ENCODE results near the gene LDHD. TPM values are rescaled to one million over a fixed set of nuclear protein-coding genes. Genes with fewer than 3 reads are reported as not detected.
A peak's percentile ranks its signal among the peaks of the same experiment; 100 is the strongest.

The LDHD gene
- total and polyA plus RNA-seq, 2 of the 13 experiments (the other 11 are each of a cell fraction or from before 2014, with no cell fraction given): 9.1 to 9.8 TPM

DNA sequence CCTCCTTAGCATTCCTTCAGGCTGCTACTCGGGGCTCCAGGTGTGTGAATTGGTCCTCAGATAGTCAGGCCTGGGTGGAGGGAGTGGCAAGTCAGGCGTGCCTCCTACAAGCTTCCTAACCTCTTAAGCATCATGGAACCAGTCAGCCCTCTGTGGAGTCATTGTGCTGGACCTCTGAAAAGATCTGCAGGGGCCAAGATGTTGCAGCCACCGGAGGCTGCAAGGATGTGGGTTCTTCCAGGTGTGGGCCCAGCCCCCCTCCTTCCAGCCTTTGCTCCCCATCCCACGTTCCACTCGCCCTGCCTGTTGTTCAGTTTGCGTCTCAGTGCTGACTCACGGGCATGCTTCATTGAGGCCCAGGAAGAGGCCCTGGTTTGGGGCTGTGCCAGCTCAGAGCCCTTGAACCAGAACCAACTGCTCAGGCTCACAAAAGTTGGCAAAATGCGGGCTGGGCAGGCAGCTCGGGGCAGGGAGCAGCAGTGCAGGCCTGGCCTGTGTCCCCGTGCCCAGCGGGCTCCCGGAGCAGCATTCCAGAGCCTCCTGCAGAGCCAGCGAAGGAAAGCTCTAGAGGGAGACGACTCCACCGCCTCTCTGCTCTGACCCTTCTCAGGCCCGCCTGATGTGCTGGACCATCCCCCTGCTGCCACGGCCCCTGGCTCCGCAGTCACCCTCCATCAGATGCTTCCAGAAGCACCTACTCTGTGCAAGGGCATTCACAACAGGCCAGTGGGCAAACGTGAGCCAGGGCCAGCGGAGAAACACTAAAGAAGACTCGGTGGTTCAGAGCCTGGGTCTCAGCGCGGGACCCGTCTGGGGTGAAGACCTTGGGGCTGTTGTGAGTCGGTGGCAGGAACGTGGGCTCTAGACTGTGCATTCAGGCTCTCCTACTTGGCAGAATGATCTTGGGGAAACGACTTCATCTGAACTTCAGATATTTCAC lies 7.5 kb downstream of the LDHD start:
- H3K4me2 ChIP-seq (ENCODE audit: low read depth, low read length): no peak overlapping the region
- H3K4me1 ChIP-seq (ENCODE audit: insufficient read depth, low read length): peaks cover 41% of the 10 kb centered on the region
- no peaks in the 10 kb centered on the region for H3K27me3 ChIP-seq (ENCODE audit: control insufficient read depth in 1 of 2, insufficient read depth in 2 of 2, low read length in 2 of 2)
- ChIA-PET POLR2A (interaction anchor here (1.3 to 3.9 kb wide), 2 partner anchors 10 to 117 kb away, joined by 4 to 27 read pairs; no protein-coding TSS in a partner anchor), CTCF (ENCODE audit: low intra/inter-chr PET ratio, low total read pairs) (no interaction called here)
- H2AFZ ChIP-seq (ENCODE audit: low read length): no peak overlapping the region
- ATAC-seq (no peak), FAIRE-seq (no peak), DNase-seq (ENCODE audit: low spot score) (no peak)
- in situ Hi-C loops (cut with HindIII; ENCODE audit: extremely low pct_ligation_motif_present, low pct_unique_long_range_greater_than_20kb): loop anchor here (10.0 kb wide), 1 partner anchor 114 kb away; the partner anchor contains the start of gene ZNRF1
- H3K36me3 ChIP-seq (replicated peaks in 1 of 2; ENCODE audit: control insufficient read depth in 1 of 2, insufficient read depth in 2 of 2, low read length in 2 of 2): peaks cover 24 to 39% of the 10 kb centered on the region in 2 experiments
- peaks cover 3% of the 10 kb centered on the region; the same call in 1 of the 2 replicates for H4K20me1 ChIP-seq (ENCODE audit: insufficient read depth, low read length)
- H3K27ac ChIP-seq (ENCODE audit: extremely low read length, insufficient read depth, low read length): no peak overlapping the region
- BruUV-seq (replicated peaks): no TSS peak
- H3K9ac ChIP-seq (ENCODE audit: insufficient read depth, low read depth, low read length): no peak overlapping the region
- H3K9me3 ChIP-seq (ENCODE audit: low read length): no peaks in the 10 kb centered on the region
- peaks cover 1% of the 10 kb centered on the region for H3K79me2 ChIP-seq (ENCODE audit: insufficient read depth, low read length)
- WGBS (ENCODE audit: low lambda C conversion rate): 89% methylated on average over 23 of the region's 27 CpGs
- intact Hi-C loops (cut with micrococcal nuclease; ENCODE audit: unreplicated experiment): no loop called here
- no peak overlapping the region for H3K4me3 ChIP-seq (replicated peaks in 1 of 3; ENCODE audit: insufficient read depth in 1 of 3, low read depth in 2 of 3, low read length in 3 of 3)
- TF ChIP-seq ZNF143 (CRISPR knock-in tag; IDR thresholded peaks at IDR 0.05) (no peak), ZNF432 (CRISPR knock-in tag; IDR thresholded peaks at IDR 0.05; ENCODE audit: borderline replicate concordance) (no peak), BORCS8-MEF2B (CRISPR knock-in tag; IDR thresholded peaks at IDR 0.05) (0 out of 2 replicates have a peak, but pooled peaks have one; percentile 57), RBM22 (optimal IDR thresholded peaks at IDR 0.05; ENCODE audit: low read length) (peak; percentile 4), KDM2A (CRISPR knock-in tag; IDR thresholded peaks at IDR 0.05; ENCODE audit: borderline replicate concordance, low read depth) (peak; percentile 13; the same call in 1 of the 2 replicates), HNRNPL (IDR thresholded peaks at IDR 0.05; ENCODE audit: low read depth, low read length) (0 out of 2 replicates have a peak, but pooled peaks have one; percentile 44), AGO2 (optimal IDR thresholded peaks at IDR 0.05; ENCODE audit: low read depth, low read length) (peak; percentile 84)
- TF ChIP-seq, protein P1, sequence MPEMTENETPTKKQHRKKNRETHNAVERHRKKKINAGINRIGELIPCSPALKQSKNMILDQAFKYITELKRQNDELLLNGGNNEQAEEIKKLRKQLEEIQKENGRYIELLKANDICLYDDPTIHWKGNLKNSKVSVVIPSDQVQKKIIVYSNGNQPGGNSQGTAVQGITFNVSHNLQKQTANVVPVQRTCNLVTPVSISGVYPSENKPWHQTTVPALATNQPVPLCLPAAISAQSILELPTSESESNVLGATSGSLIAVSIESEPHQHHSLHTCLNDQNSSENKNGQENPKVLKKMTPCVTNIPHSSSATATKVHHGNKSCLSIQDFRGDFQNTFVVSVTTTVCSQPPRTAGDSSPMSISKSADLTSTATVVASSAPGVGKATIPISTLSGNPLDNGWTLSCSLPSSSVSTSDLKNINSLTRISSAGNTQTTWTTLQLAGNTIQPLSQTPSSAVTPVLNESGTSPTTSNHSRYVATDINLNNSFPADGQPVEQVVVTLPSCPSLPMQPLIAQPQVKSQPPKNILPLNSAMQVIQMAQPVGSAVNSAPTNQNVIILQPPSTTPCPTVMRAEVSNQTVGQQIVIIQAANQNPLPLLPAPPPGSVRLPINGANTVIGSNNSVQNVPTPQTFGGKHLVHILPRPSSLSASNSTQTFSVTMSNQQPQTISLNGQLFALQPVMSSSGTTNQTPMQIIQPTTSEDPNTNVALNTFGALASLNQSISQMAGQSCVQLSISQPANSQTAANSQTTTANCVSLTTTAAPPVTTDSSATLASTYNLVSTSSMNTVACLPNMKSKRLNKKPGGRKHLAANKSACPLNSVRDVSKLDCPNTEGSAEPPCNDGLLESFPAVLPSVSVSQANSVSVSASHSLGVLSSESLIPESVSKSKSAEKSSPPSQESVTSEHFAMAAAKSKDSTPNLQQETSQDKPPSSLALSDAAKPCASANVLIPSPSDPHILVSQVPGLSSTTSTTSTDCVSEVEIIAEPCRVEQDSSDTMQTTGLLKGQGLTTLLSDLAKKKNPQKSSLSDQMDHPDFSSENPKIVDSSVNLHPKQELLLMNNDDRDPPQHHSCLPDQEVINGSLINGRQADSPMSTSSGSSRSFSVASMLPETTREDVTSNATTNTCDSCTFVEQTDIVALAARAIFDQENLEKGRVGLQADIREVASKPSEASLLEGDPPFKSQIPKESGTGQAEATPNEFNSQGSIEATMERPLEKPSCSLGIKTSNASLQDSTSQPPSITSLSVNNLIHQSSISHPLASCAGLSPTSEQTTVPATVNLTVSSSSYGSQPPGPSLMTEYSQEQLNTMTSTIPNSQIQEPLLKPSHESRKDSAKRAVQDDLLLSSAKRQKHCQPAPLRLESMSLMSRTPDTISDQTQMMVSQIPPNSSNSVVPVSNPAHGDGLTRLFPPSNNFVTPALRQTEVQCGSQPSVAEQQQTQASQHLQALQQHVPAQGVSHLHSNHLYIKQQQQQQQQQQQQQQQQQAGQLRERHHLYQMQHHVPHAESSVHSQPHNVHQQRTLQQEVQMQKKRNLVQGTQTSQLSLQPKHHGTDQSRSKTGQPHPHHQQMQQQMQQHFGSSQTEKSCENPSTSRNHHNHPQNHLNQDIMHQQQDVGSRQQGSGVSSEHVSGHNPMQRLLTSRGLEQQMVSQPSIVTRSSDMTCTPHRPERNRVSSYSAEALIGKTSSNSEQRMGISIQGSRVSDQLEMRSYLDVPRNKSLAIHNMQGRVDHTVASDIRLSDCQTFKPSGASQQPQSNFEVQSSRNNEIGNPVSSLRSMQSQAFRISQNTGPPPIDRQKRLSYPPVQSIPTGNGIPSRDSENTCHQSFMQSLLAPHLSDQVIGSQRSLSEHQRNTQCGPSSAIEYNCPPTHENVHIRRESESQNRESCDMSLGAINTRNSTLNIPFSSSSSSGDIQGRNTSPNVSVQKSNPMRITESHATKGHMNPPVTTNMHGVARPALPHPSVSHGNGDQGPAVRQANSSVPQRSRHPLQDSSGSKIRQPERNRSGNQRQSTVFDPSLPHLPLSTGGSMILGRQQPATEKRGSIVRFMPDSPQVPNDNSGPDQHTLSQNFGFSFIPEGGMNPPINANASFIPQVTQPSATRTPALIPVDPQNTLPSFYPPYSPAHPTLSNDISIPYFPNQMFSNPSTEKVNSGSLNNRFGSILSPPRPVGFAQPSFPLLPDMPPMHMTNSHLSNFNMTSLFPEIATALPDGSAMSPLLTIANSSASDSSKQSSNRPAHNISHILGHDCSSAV (CRISPR knock-in tag; IDR thresholded peaks at IDR 0.05; ENCODE audit: borderline replicate concordance): no peak
- TF ChIP-seq, protein P2, sequence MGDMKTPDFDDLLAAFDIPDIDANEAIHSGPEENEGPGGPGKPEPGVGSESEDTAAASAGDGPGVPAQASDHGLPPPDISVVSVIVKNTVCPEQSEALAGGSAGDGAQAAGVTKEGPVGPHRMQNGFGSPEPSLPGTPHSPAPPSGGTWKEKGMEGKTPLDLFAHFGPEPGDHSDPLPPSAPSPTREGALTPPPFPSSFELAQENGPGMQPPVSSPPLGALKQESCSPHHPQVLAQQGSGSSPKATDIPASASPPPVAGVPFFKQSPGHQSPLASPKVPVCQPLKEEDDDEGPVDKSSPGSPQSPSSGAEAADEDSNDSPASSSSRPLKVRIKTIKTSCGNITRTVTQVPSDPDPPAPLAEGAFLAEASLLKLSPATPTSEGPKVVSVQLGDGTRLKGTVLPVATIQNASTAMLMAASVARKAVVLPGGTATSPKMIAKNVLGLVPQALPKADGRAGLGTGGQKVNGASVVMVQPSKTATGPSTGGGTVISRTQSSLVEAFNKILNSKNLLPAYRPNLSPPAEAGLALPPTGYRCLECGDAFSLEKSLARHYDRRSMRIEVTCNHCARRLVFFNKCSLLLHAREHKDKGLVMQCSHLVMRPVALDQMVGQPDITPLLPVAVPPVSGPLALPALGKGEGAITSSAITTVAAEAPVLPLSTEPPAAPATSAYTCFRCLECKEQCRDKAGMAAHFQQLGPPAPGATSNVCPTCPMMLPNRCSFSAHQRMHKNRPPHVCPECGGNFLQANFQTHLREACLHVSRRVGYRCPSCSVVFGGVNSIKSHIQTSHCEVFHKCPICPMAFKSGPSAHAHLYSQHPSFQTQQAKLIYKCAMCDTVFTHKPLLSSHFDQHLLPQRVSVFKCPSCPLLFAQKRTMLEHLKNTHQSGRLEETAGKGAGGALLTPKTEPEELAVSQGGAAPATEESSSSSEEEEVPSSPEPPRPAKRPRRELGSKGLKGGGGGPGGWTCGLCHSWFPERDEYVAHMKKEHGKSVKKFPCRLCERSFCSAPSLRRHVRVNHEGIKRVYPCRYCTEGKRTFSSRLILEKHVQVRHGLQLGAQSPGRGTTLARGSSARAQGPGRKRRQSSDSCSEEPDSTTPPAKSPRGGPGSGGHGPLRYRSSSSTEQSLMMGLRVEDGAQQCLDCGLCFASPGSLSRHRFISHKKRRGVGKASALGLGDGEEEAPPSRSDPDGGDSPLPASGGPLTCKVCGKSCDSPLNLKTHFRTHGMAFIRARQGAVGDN (CRISPR knock-in tag; IDR thresholded peaks at IDR 0.05): peak; percentile 36; the same call in 1 of the 2 replicates
